A673 (cell line): ENCODE data around the gene CLASP1. TPM values are rescaled to one million over a fixed set of nuclear protein-coding genes. Genes with fewer than 3 reads are reported as not detected.

ENCODE experiments used
- BruUV-seq: library from RNA; stranded (reverse); fragments of 400-500 nt; replicated peaks from 2 replicates; lab custom pipeline; 2021; lab: Mats Ljungman, UMichigan
- CTCF ChIA-PET: fragments of 300-600 bp; sonication (Branson Sonifier 250); formaldehyde crosslinking; loops from one replicate; lab custom pipeline; 2022; ENCODE audit warnings: antibody characterized with exemption; lab: Charles Lee
- POLR2A ChIA-PET: fragments of 300-600 bp; sonication (Branson Sonifier 250); formaldehyde crosslinking; loops from one replicate; lab custom pipeline; 2022; ENCODE audit warnings: antibody characterized with exemption; ENCODE audit not compliant: low non-redundant PET; lab: Charles Lee
- DNase-seq: peaks from one replicate; pipeline ENCODE4 v3.0.0-alpha.2; 2015; ENCODE audit warnings: low spot score
- H3K27ac ChIP-seq: fragments of 200-600 bp; sonication (generic); 2 replicates; pipeline ENCODE4 v1.5.1; 2016; ENCODE audit warnings: mixed run types, low read depth, mild to moderate bottlenecking, mixed read lengths, antibody characterized with exemption, low read length; ENCODE audit not compliant: poor library complexity, severe bottlenecking
- H3K27me3 ChIP-seq: fragments of 200-600 bp; sonication (generic); replicated peaks from 2 replicates; pipeline ENCODE4 v1.6.1; 2017; ENCODE audit warnings: mixed run types, low read depth, mild to moderate bottlenecking, mixed read lengths, antibody characterized with exemption, low read length; ENCODE audit not compliant: insufficient read depth, poor library complexity
- H3K36me3 ChIP-seq: fragments of 200-600 bp; sonication (generic); 2 replicates; pipeline ENCODE4 v1.6.1; 2016; ENCODE audit warnings: mixed run types, mild to moderate bottlenecking, mixed read lengths, antibody characterized with exemption, low read length; ENCODE audit not compliant: insufficient read depth, poor library complexity, severe bottlenecking
- H3K4me1 ChIP-seq: fragments of 200-600 bp; sonication (generic); 2 replicates; pipeline ENCODE4 v1.6.1; 2017; ENCODE audit warnings: mixed run types, mild to moderate bottlenecking, mixed read lengths, antibody characterized with exemption, low read length; ENCODE audit not compliant: insufficient read depth, poor library complexity, severe bottlenecking
- H3K4me3 ChIP-seq: fragments of 200-600 bp; sonication (generic); 2 replicates; pipeline ENCODE4 v1.5.1; 2016; ENCODE audit warnings: low read depth, mixed run types, mild to moderate bottlenecking, mixed read lengths, low read length; ENCODE audit not compliant: poor library complexity, severe bottlenecking
- H3K9me3 ChIP-seq: fragments of 200-600 bp; sonication (generic); 2 replicates; pipeline ENCODE4 v1.6.1; 2016; ENCODE audit warnings: mixed run types, low read depth, mild to moderate bottlenecking, mixed read lengths, antibody characterized with exemption, low read length; ENCODE audit not compliant: poor library complexity, severe bottlenecking
- EZH2 ChIP-seq: fragments of 200-600 bp; sonication (generic); IDR thresholded peaks from 2 replicates; pipeline ENCODE4 v1.6.1; 2017; ENCODE audit warnings: borderline replicate concordance, low read depth, mild to moderate bottlenecking, mixed read lengths, antibody characterized with exemption, low read length; ENCODE audit not compliant: poor library complexity, severe bottlenecking
- intact Hi-C: fragments of 100-400 bp; cut with micrococcal nuclease; formaldehyde crosslinking; loops from one replicate; pipeline ENCODE4 v1.10.0; 2022; ENCODE audit not compliant: unreplicated experiment
- total RNA-seq: library from RNA; stranded (reverse); gene quantifications from 2 replicates; pipeline ENCODE4 v1.2.3, GENCODE V29; 2021
- TF ChIP-seq, protein P1 (sequence below): fragments of 300-800, 200-600 bp; sonication (generic); conservative IDR thresholded peaks from 2 replicates; pipeline ENCODE4 v1.5.1; 2017; ENCODE audit warnings: low read depth, mild to moderate bottlenecking, antibody characterized with exemption, low read length, moderate library complexity, mixed read lengths

CLASP1 gene
- total RNA-seq, 1 experiment from 2014 or later = 69.1 TPM

DNA sequence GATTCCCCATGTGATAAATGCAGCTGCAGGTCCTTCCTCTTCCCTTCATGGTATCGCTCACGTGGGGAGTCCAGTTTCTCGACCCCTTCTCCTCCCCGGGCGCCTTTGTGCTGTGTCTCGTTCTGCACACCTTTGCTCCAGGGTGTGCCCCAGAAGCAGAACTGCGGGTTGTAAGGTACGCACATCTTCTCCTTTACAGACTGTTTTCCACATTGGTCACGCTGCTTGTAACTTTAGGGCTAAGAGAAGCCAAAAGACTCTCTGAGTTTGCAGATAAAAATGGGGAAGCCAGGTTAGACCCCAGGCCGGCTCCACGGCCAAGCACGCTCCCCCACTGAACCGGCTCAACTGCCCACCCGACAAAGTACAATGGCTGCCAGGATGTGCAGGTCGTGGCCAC, 318.3 kb downstream of the CLASP1 start:
- POLR2A ChIA-PET = no interaction called here
- TF ChIP-seq, protein P1, sequence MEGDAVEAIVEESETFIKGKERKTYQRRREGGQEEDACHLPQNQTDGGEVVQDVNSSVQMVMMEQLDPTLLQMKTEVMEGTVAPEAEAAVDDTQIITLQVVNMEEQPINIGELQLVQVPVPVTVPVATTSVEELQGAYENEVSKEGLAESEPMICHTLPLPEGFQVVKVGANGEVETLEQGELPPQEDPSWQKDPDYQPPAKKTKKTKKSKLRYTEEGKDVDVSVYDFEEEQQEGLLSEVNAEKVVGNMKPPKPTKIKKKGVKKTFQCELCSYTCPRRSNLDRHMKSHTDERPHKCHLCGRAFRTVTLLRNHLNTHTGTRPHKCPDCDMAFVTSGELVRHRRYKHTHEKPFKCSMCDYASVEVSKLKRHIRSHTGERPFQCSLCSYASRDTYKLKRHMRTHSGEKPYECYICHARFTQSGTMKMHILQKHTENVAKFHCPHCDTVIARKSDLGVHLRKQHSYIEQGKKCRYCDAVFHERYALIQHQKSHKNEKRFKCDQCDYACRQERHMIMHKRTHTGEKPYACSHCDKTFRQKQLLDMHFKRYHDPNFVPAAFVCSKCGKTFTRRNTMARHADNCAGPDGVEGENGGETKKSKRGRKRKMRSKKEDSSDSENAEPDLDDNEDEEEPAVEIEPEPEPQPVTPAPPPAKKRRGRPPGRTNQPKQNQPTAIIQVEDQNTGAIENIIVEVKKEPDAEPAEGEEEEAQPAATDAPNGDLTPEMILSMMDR = no peak
- no peak for TF ChIP-seq EZH2
- intact Hi-C loops = no loop called here

DNA sequence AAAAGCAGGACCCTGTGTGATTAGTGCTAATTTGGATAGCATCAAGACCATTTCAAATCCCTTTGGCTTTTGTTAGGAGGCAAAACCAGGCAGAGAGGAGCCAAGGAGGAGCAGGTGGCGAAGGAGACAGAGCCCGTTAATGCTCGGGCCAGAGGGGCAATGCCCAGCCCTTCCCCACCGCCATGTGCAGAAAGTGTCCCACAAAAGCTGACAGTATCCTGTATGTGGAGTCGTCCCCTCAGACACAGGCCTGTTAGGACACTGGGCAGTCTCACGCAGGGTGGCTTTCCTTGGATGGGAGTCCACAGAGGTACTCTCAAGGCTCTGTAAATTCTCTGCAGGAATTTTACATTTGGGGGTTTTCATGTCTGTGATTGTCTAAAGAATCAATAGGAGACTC, 319.5 kb downstream of the CLASP1 start:
- TF ChIP-seq EZH2 = no peak
- TF ChIP-seq, protein P1 = no peak
- no peaks in the 10 kb centered on the region for H3K4me1 ChIP-seq
- no TSS peak for BruUV-seq
- DNase-seq = no peak
- no peaks in the 10 kb centered on the region for H3K27me3 ChIP-seq
- ChIA-PET CTCF (no interaction called here), POLR2A (no interaction called here)
- H3K27ac ChIP-seq = no peak overlapping the region
- intact Hi-C loops = no loop called here
- no peaks in the 10 kb centered on the region for H3K36me3 ChIP-seq
- H3K9me3 ChIP-seq = no peaks in the 10 kb centered on the region
- no peak overlapping the region for H3K4me3 ChIP-seq

More for the DNA sequence above, 318.3 kb downstream of the CLASP1 start:
- no peak overlapping the region for H3K4me3 ChIP-seq
- H3K9me3 ChIP-seq = no peaks in the 10 kb centered on the region
- CTCF ChIA-PET = no interaction called here
- H3K4me1 ChIP-seq = peaks cover 1% of the 10 kb centered on the region
- no TSS peak for BruUV-seq
- no peak for DNase-seq
- no peak overlapping the region for H3K27ac ChIP-seq
- no peaks in the 10 kb centered on the region for H3K27me3 ChIP-seq
- no peaks in the 10 kb centered on the region for H3K36me3 ChIP-seq

DNA sequence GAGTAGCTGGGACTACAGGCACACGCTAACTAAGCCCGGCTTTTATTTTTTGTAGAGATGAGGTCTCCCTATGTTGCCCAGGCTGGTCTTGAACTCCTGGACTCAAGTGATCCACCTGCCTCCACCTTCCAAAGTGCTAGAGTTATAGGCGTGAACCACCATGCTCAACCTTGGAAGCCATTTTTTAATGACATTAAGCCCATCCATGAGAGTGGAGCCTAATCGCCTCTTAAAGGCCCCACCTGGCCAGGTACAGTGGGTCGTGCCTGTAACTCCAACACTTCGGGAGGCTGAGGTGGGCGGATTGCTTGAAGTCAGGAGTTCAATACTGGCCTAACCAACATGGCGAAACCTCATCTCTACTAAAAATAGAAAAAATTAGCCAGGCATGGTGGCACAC, 322.6 kb downstream of the CLASP1 start:
- no TSS peak for BruUV-seq
- CTCF ChIA-PET = no interaction called here

More for the DNA sequence above, 322.6 kb downstream of the CLASP1 start:
- Histone ChIP-seq H3K4me1 (no peaks in the 10 kb centered on the region), H3K9me3 (no peaks in the 10 kb centered on the region), H3K4me3 (no peak overlapping the region), H3K27ac (no peak overlapping the region), H3K36me3 (no peaks in the 10 kb centered on the region), H3K27me3 (no peaks in the 10 kb centered on the region)
- DNase-seq = no peak
- no peak for TF ChIP-seq EZH2
- TF ChIP-seq, protein P1 = no peak
- POLR2A ChIA-PET = no interaction called here
- intact Hi-C loops = no loop called here
